HG02943 (cell line): Measurements from ENCODE around the gene CCDC92.

Experiments used
- ATAC-seq: cut with Tn5 transposase; IDR thresholded peaks from one replicate; pipeline ENCODE4 v1.9.1; 2021; ENCODE audit warnings: mild to moderate bottlenecking, low read depth, moderate library complexity; ENCODE audit not compliant: unreplicated experiment

The CCDC92 gene

GRCh38 chr12:123938679-123939480 lies 33.8 kb downstream of the CCDC92 start:
- ATAC-seq: no peak

DNA sequence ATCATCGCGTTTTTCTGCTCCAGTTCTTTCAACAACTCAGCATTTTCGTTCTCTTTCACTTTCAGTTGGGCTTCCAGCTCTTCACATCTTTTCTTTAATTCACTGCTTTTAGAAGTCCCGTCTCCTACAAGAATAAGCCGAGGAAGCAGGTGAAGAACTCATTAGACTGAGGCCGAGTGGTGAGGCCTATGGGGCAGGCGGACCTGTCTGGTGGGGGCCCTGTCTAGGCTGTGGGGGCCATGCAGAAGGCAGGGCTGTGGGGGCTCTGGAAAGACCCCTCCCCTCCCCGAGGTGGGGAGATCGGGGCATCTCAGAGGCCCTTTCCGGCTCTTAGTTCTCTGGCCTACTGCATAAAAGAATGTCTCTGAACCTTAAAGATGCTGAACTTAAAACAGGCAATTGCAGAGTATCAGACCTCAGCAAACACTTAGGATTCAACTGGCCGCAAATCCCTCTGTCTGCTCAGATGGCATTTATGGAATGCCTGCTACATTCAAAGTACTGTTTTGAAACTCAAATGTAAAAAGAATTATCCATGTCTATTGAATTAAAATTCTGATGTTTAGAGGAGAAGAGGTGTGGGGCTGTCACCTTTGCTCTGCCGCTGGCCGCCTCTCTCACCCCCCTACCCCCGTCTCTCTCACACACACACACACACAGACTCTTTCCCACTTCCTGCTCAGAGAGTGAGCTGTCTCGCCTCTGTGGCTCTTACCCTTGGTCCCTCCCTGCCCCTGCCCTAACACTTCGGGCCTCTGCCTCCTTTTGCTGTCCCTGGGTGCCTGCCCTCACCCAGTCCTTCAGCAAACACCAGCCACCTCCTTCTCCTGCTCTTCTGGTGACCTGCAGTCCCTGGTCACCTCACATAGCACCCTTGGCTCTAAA lies 34.7 kb downstream of the CCDC92 start:
- no peak for ATAC-seq

GRCh38 chr12:123936956-123937706 lies 35.5 kb downstream of the CCDC92 start:
- no peak for ATAC-seq

- no peak for ATAC-seq
Measured at GRCh38 chr12:123936471-123936870, 36.2 kb downstream of the CCDC92 start.

GRCh38 chr12:123935956-123936355 lies 36.7 kb downstream of the CCDC92 start:
- no peak for ATAC-seq

GRCh38 chr12:123934829-123935228 lies 37.8 kb downstream of the CCDC92 start:
- ATAC-seq: no peak

DNA sequence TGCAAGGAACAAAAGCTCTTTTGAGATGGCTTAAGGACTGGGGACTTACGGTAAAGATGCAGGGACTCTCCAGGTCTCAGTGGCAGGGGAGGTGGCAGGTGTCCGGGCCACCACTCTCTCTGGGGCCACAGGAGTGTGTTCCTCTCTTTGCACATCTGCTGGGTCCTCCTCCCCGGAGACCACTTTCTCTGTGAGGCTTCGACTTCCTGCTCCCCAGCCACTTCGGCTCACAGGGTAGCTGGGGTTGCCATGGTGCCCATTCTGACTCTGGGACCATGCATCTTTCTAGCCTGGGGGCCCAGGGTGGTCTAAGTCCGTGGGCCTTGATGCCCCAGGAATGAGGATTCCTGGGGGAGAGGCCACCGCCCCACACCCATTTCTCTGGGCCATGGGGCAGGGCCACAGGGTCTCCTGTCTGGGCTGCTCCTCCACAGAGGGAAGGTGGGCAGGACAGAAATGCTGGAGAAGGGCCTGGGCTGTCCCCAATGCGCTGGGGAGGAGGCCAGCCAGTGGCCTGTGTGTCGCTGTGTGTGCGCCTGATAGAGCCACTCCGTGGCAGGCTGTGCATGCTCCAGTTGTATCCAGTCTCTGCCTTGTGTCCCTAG lies 38.5 kb downstream of the CCDC92 start:
- no peak for ATAC-seq

DNA sequence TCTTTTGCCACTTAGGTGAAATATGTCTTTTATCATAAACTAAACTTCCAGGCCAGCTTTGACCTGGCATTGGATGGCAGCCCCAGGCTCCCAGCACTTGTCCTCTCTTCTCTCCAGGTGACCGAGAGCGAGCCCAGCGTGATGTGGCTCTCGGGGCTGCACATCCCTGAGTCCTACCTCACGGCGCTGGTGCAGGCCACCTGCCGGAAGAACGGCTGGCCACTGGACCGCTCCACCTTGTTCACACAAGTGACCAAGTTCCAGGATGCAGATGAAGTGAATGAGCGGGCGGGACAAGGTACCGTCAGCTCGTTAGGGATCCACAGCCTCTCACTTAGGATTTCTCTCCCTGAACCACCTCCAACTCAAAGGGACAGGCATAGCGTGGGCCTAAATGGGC lies 39.4 kb downstream of the CCDC92 start:
- no peak for ATAC-seq

GRCh38 chr12:123931686-123932321 lies 40.8 kb downstream of the CCDC92 start:
- ATAC-seq: no peak

DNA sequence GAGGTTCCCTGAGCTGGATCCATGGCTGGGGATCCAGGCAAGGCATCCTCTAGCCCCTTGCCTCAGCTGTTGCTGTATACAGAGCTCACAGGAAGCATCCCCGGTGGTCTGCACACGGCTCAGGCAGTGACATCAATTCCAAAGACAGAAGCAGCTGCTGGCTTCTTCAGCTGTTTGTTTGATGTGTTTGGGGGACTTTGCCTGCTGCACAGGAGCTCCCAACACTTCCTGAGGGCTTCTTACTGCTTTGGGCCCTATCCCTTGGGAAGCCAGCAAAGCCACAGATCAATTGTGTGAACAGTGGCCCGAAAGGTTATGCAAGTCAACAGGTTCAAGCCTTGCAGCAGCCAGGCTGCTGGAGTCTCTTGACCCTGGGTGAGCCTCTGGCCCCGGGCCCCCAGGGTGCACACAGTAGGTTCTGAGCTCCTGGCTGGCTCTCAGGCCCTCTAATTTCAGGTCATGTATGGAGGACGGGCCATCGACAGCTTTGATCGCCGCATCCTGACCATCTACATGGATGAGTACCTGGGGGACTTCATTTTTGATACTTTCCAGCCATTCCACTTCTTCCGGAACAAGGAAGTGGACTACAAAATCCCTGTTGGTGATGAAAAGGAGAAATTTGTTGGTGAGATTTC lies 42.6 kb downstream of the CCDC92 start:
- ATAC-seq: no peak

DNA sequence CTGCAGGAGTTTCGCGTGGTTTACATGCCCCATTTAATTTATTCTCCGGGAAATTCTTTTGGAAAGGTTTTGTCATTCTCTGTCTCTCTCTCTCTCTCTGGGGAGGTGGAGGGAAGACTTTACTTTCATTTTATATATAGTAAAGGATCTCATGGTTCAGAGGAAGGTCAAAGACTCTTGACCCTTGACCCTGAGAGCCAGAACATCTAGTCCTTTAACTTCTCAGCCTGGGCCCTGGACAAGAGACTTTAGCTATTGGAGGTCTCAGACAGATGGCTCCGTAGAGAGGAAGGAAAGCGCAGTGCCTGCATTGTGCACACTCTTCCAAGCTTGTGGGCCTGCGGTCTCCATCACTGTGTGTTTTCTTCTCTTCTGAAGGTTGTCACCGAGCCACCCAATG lies 43.7 kb downstream of the CCDC92 start:
- ATAC-seq: no peak

DNA sequence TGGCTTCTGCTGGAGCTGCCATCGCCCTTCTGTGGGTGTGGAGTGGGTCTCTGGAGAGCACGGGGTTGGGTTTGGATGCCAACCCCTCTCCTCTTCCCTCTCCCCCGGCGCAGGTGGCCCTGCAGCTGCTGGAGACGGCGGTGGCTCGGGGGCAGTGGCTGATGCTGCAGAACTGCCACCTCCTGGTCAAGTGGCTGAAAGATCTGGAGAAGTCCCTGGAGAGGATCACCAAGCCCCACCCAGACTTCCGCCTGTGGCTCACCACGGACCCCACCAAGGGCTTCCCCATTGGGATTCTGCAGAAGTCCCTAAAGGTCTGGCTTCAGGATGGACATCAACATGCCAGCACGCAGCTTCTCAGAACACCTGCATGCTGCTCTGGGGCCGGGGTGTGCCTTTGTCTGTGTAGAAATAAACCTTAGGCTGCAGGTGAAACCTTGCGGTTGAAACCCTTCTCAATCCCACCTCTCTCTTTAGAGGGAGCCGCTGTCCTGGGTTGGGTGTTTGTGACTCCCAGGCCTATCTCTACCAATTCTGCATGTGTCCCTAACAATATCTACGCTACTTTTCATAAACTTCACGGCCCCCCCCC lies 44.3 kb downstream of the CCDC92 start:
- ATAC-seq: no peak

- ATAC-seq: no peak
Measured at GRCh38 chr12:123924539-123924938, 48.1 kb downstream of the CCDC92 start.

GRCh38 chr12:123923927-123924326 lies 48.7 kb downstream of the CCDC92 start:
- no peak for ATAC-seq

- ATAC-seq: no peak
Measured at GRCh38 chr12:123923038-123923437, 49.6 kb downstream of the CCDC92 start.

DNA sequence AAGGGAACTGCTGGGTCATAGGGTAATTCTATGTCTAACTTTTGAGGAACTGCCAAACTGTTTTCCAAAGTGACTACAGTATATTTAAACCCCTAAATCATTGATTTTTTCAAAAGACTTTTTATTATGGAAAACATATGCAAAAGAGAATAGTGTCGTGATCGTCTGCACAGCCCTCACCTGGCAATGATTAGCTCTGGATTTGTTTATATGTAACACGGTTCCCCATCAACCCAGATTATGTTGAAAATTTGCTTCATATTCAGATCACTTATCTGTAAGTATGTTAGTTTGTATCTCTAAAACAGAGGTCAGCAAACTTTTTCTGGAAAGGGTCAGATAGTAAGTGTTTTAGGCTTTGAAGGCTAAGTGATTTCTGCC lies 52.7 kb downstream of the CCDC92 start:
- no peak for ATAC-seq

GRCh38 chr12:123917337-123917850 lies 55.2 kb downstream of the CCDC92 start:
- ATAC-seq: no peak

DNA sequence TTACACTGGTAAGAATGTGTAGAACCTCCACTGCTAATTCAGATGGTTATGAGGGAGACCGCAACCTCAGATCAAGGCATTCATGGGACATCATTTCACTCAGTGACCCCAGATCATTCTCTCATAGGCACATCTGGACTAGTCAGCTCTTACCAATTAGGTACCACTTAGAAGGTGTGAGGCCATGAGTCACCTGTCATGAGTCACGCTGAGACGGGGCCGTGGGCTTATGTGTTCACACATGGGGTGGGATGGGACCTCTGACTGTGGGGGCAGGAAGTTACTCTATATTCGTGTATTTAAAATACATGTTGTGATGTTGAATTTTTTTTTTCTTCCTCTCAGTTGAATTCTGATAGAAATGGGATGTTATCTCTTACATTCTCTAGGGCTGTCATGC lies 55.9 kb downstream of the CCDC92 start:
- ATAC-seq: no peak

- no peak for ATAC-seq
Measured at GRCh38 chr12:123914726-123915333, 57.8 kb downstream of the CCDC92 start.
